RWPE2 (cell line): Measurements from ENCODE around the gene ME1.

Experiments used
- ATAC-seq: fragments of 200-7000 bp; cut with Tn5 transposase; 3 replicates; pipeline ENCODE4 v1.9.1; 2021; ENCODE audit warnings: low read depth
- DNase-seq: peaks from one replicate; pipeline ENCODE4 v3.0.0-alpha.2; 2020; ENCODE audit warnings: low spot score
- H3K27ac ChIP-seq: fragments of 450-650 bp; 2 replicates; pipeline ENCODE4 v1.5.1; 2017; ENCODE audit warnings: mild to moderate bottlenecking; ENCODE audit not compliant: poor library complexity, severe bottlenecking
- H3K27me3 ChIP-seq: fragments of 250-450 bp; sonication (Bioruptor Pico); 2 replicates; pipeline ENCODE4 v1.5.1; 2021; ENCODE audit warnings: mild to moderate bottlenecking, moderate library complexity; ENCODE audit not compliant: insufficient read depth, poor library complexity, severe bottlenecking
- H3K36me3 ChIP-seq: fragments of 250-450 bp; sonication (Bioruptor Pico); 2 replicates; pipeline ENCODE4 v1.5.1; 2020; ENCODE audit warnings: low read depth, mild to moderate bottlenecking, moderate library complexity
- H3K4me1 ChIP-seq: fragments of 250-450 bp; sonication (Bioruptor Pico); 2 replicates; pipeline ENCODE4 v1.5.1; 2021; ENCODE audit warnings: mild to moderate bottlenecking, moderate library complexity; ENCODE audit not compliant: insufficient read depth, poor library complexity, severe bottlenecking
- H3K4me3 ChIP-seq: fragments of 250-450 bp; sonication (Bioruptor Pico); 2 replicates; pipeline ENCODE4 v1.5.1; 2021; ENCODE audit warnings: mild to moderate bottlenecking, moderate library complexity; ENCODE audit not compliant: severe bottlenecking
- H3K9me3 ChIP-seq: fragments of 250-450 bp; sonication (Bioruptor Pico); 2 replicates; pipeline ENCODE4 v1.5.1; 2021; ENCODE audit warnings: mild to moderate bottlenecking, moderate library complexity; ENCODE audit not compliant: severe bottlenecking
- TF ChIP-seq, protein P1 (sequence below): fragments of 450-650 bp; IDR thresholded peaks from one replicate; pipeline ENCODE4 v1.5.1; 2017; ENCODE audit warnings: mild to moderate bottlenecking, moderate library complexity; ENCODE audit not compliant: poor library complexity, severe bottlenecking

Gene ME1

DNA sequence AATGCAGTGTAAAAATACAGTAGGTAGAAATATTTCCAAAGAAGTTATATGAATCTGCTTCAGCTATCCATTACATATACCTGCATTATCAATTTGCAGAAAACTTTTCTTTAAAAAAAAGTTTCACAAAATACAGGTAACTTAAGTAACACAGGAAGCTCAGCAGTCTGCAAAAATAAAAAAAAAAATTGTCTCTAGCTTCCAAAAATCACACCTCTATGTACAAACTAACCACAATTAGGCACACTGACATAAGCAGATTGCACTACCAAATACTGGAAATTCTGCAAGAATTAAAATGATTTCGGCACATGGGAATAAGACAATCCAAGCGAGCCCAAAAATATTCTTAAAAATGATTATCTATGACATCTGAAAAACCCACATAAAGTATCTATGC is 41.2 kb downstream of the ME1 start:
- H3K9me3 ChIP-seq: no peaks in the 10 kb centered on the region
- no peak overlapping the region for H3K27ac ChIP-seq
- H3K4me1 ChIP-seq: no peaks in the 10 kb centered on the region
- no peaks in the 10 kb centered on the region for H3K27me3 ChIP-seq
- TF ChIP-seq, protein P1, sequence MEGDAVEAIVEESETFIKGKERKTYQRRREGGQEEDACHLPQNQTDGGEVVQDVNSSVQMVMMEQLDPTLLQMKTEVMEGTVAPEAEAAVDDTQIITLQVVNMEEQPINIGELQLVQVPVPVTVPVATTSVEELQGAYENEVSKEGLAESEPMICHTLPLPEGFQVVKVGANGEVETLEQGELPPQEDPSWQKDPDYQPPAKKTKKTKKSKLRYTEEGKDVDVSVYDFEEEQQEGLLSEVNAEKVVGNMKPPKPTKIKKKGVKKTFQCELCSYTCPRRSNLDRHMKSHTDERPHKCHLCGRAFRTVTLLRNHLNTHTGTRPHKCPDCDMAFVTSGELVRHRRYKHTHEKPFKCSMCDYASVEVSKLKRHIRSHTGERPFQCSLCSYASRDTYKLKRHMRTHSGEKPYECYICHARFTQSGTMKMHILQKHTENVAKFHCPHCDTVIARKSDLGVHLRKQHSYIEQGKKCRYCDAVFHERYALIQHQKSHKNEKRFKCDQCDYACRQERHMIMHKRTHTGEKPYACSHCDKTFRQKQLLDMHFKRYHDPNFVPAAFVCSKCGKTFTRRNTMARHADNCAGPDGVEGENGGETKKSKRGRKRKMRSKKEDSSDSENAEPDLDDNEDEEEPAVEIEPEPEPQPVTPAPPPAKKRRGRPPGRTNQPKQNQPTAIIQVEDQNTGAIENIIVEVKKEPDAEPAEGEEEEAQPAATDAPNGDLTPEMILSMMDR: no peak
- 0 out of 2 replicates have a peak, but pooled peaks cover 3% of the 10 kb centered on the region for H3K36me3 ChIP-seq
- ATAC-seq (no peak), DNase-seq (no peak)
- H3K4me3 ChIP-seq: no peak overlapping the region

DNA sequence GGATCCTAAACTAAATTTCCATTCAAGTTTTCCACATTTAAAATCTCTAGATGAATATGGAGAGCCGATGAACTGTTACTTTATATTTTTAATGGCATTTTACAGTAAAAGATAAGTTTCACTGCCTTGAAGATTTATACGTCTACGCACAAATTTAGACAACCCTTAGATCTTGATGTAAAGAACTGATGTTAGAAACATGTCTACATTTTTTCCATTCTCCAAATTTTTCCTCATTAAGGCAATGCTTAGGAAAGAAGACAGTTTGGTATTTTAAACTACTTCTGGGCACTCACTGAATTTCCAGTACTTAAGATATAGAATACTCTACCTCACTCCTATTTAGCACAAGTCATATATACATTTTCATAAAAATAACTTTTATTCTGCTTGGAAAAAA is 45.4 kb downstream of the ME1 start:
- no peak for ATAC-seq
- H3K4me3 ChIP-seq: no peak overlapping the region

DNA sequence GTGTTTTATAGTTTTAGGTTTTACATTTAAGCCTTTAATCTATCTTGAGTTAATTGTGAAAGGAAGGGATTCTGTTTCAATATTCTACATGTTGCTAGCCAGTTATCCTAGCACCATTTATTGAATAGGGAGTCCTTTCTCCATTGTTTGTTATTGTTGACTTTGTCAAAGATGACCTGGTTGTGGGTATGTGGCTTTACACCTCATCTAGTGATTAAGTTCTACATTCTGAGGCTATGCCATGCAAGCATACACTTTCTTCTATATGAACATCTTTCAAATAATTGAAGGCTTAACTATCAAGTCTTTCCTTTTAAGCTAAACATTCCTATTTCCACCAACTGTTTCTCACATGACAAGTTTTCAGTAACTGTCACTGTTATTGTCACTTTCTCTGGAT is 46.1 kb downstream of the ME1 start:
- Histone ChIP-seq H3K27ac (no peak overlapping the region), H3K9me3 (no peaks in the 10 kb centered on the region), H3K4me1 (no peaks in the 10 kb centered on the region), H3K27me3 (no peaks in the 10 kb centered on the region), H3K4me3 (no peak overlapping the region), H3K36me3 (no peaks in the 10 kb centered on the region; the same call in 1 of the 2 replicates)
- ATAC-seq (no peak), DNase-seq (no peak)
- TF ChIP-seq, protein P1: no peak

More for the DNA sequence above, 45.4 kb downstream of the ME1 start:
- Histone ChIP-seq H3K36me3 (no peaks in the 10 kb centered on the region; the same call in 1 of the 2 replicates), H3K4me1 (no peaks in the 10 kb centered on the region), H3K27ac (no peak overlapping the region), H3K9me3 (no peaks in the 10 kb centered on the region), H3K27me3 (no peaks in the 10 kb centered on the region)
- TF ChIP-seq, protein P1: no peak
- DNase-seq: no peak

DNA sequence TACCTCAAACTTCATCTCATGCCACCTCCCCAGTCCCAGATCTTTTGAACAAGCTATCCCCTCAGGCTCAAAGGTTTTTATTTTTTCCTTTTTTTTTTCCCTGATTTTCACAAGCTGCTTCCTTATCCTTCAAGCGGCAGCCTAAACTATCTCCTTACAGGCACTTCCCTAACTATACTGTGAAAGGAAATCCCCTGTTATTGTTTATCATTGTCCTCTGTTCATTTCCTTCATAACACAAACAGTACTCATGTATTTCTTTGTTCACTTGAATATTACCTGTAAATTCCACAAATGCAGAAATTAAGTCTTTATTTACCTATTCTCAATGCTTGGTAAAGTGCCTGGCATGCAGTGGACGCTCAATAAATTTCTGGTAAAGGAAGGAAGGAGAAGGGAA is 48.9 kb downstream of the ME1 start:
- H3K9me3 ChIP-seq: no peaks in the 10 kb centered on the region
- no peaks in the 10 kb centered on the region for H3K27me3 ChIP-seq
- H3K27ac ChIP-seq: no peak overlapping the region
- ATAC-seq (no peak), DNase-seq (no peak)
- TF ChIP-seq, protein P1: no peak
- H3K36me3 ChIP-seq: no peaks in the 10 kb centered on the region; the same call in 1 of the 2 replicates
- no peak overlapping the region for H3K4me3 ChIP-seq
- no peaks in the 10 kb centered on the region for H3K4me1 ChIP-seq

DNA sequence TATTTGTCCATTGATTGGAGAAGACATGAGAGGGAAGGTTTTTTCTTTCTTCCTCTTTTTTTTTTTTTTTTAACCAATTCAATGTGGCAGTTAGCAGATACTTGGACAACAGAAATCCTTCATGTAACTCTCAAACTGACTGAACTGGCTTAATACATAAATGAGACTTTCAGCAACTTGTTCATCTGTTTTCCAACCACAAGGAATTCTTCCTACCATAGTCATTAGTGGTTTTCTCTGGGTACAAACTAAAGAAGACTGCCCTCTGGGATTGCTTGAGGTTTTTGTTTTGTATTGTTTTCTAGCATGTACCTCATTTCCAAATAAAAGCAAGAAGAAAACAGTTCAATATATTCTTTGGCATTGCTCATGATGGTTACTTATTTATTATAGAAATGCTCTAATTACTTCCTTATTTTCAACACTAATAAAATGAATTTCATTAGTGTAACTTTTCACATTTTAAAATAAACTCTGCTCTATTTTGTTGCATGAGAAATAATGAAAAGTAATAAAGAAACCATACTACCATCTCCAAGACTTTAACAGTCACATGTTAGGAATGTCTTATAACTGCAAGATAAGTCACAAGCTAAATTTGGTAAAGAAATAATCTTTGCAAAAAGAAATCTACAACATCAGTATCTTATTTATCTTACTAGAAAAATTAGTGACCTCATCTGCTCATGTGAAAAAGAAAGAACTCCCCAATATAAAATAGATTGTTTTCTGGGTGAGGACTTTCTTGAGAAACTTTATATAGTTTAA is 52.0 kb downstream of the ME1 start:
- no peaks in the 10 kb centered on the region for H3K9me3 ChIP-seq
- H3K27me3 ChIP-seq: no peaks in the 10 kb centered on the region
- TF ChIP-seq, protein P1: no peak
- H3K27ac ChIP-seq: no peak overlapping the region
- no peak overlapping the region for H3K4me3 ChIP-seq
- DNase-seq (no peak), ATAC-seq (no peak)
- H3K36me3 ChIP-seq: no peaks in the 10 kb centered on the region
- no peaks in the 10 kb centered on the region for H3K4me1 ChIP-seq
